Posterior vena cava (tissue), 2 donors: Measurements from ENCODE around the gene ZNF605. TPM values are rescaled to one million over a fixed set of nuclear protein-coding genes. Genes with fewer than 3 reads are reported as not detected.
"Not testable (repeated sequence)": the region's sequence is repeated elsewhere in the genome, so short reads cannot be mapped to it uniquely, and the experiment has no call there.

Source experiments
- DNase-seq: peaks from one replicate; pipeline ENCODE4 v3.0.0-alpha.2; 2020; ENCODE audit warnings: low spot score
- intact Hi-C, 2 donors: fragments of 100-400 bp; cut with DNase I; formaldehyde crosslinking; loops; one replicate each; pipeline versions ENCODE4 v1.14.1 to v1.14.2; 2022 to 2023
- total RNA-seq, 2 donors: library from RNA; stranded (reverse); fragmentation: NEBNext Ultra II Directional; extraction: Animal tissue kit (Norgen Biotek cat#: 25700); gene quantifications; one replicate each; pipeline ENCODE4 v1.2.1, GENCODE V29; 2021
- donor health status: DM: yes; HTN: yes; CAD: no.
- donor health status: DM: yes; HTN: yes; CAD: no.

ZNF605 gene
- total RNA-seq, 2 donors from 2014 or later = 10.2 to 12.2 TPM

- intact Hi-C loops = loop anchor here in 1 of 2 donors (1.0 kb wide), 1 partner anchor 20 kb away; no protein-coding TSS in a partner anchor
- DNase-seq = no peak
These were observed 5.1 kb downstream of the ZNF605 start for GRCh38 chr12:132950844-132951535.

GRCh38 chr12:132949936-132950837, 5.9 kb downstream of the ZNF605 start:
- intact Hi-C loops = no loop called here
- no peak for DNase-seq

GRCh38 chr12:132948146-132949066, 7.7 kb downstream of the ZNF605 start:
- no peak for DNase-seq
- intact Hi-C loops = no loop called here

GRCh38 chr12:132946246-132946820, 9.8 kb downstream of the ZNF605 start:
- intact Hi-C loops = no loop called here
- no peak for DNase-seq

GRCh38 chr12:132945806-132946205, 10.3 kb downstream of the ZNF605 start:
- intact Hi-C loops = no loop called here
- DNase-seq = no peak

- intact Hi-C loops = no loop called here
- DNase-seq = no peak
These were observed 13.5 kb downstream of the ZNF605 start for GRCh38 chr12:132942611-132943010.

- no peak for DNase-seq
- intact Hi-C loops = no loop called here
These were observed 14.7 kb downstream of the ZNF605 start for GRCh38 chr12:132941336-132941954.

GRCh38 chr12:132940071-132940719, 15.9 kb downstream of the ZNF605 start:
- no peak for DNase-seq
- intact Hi-C loops = no loop called here

- intact Hi-C loops, DNase-seq: not testable (repeated sequence)
These were observed 17.3 kb downstream of the ZNF605 start for GRCh38 chr12:132938807-132939206.

- intact Hi-C loops = no loop called here
- DNase-seq = no peak
These were observed 18.6 kb downstream of the ZNF605 start for GRCh38 chr12:132937476-132937875.

- DNase-seq, intact Hi-C loops: not testable (repeated sequence)
These were observed 19.2 kb downstream of the ZNF605 start for GRCh38 chr12:132936921-132937320.

GRCh38 chr12:132936163-132936562, 19.9 kb downstream of the ZNF605 start:
- intact Hi-C loops = no loop called here
- no peak for DNase-seq

GRCh38 chr12:132926415-132926833, 29.7 kb downstream of the ZNF605 start:
- no peak for DNase-seq
- intact Hi-C loops = no loop called here

- intact Hi-C loops = no loop called here
- no peak for DNase-seq
These were observed 30.3 kb downstream of the ZNF605 start for GRCh38 chr12:132925597-132926414.

- intact Hi-C loops = no loop called here
- no peak for DNase-seq
These were observed 31.8 kb downstream of the ZNF605 start for GRCh38 chr12:132924356-132924755.

GRCh38 chr12:132923356-132923909, 32.7 kb downstream of the ZNF605 start:
- intact Hi-C loops = no loop called here
- DNase-seq = no peak

GRCh38 chr12:132922676-132923075, 33.4 kb downstream of the ZNF605 start:
- intact Hi-C loops = no loop called here

More at GRCh38 chr12:132922676-132923075, 33.4 kb downstream of the ZNF605 start:
- no peak for DNase-seq
